Measurements from ENCODE around the gene IFNL3.

- TF ChIP-seq POLR2AphosphoS5 (IDR thresholded peaks at IDR 0.05; ENCODE audit: low read depth, low read length) (no peak), POLR2A (IDR thresholded peaks at IDR 0.05; ENCODE audit: low read depth, low read length) (no peak), TAF1 (IDR thresholded peaks at IDR 0.05; ENCODE audit: low read depth, low read length) (no peak), SPI1 (IDR thresholded peaks at IDR 0.05; ENCODE audit: low read depth, low read length) (no peak)
Observed at GRCh38 chr19:39253374-39254149, 8.8 kb upstream of the IFNL3 start.

All from GM12891 (cell line).